GM19397 (cell line): ENCODE measurements around the gene ARHGAP26.

Source experiments
- ATAC-seq: cut with Tn5 transposase; IDR thresholded peaks from one replicate; pipeline ENCODE4 v1.9.1; 2021; ENCODE audit warnings: mild to moderate bottlenecking, moderate library complexity; ENCODE audit not compliant: unreplicated experiment

ARHGAP26 gene

DNA sequence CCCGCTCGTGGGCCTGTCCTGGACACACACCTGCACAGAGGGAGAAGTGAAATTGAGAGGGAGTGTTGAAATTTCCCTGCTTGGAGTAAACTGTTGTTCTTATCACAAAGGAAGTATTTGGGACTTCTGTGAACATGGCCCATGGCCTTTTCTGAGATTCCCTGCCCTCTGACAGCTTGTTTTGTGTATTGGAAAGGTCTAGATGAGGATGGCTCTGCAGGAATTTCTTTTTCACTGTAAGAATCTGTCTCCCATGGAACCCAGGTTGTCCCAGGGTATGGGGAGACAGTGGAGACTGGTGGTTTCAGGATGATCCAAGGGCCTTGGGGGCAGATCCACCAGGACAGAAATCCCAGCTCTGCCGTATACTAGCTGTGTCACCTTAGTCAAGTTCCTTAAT is 121.8 kb downstream of the ARHGAP26 start:
- ATAC-seq, result no peak

DNA sequence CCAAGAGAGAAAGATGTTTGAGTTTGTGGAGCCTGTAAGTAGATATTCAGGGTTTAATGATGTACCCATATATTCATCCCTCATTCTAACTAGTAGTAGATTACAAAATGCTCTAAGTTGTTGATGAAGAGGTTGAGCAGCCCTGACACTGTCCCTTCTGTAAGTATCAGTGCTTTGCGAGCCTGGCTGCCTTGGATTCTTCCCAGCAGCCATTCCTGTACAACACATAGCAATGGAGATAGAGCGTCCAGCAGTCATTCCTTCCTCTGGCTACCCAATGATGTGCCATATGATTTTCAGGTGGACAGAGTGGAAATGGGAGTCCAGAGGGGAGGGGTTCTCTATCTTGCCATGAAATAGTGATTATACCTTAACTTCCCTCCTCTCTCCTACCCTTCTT is 124.1 kb downstream of the ARHGAP26 start:
- no peak for ATAC-seq

DNA sequence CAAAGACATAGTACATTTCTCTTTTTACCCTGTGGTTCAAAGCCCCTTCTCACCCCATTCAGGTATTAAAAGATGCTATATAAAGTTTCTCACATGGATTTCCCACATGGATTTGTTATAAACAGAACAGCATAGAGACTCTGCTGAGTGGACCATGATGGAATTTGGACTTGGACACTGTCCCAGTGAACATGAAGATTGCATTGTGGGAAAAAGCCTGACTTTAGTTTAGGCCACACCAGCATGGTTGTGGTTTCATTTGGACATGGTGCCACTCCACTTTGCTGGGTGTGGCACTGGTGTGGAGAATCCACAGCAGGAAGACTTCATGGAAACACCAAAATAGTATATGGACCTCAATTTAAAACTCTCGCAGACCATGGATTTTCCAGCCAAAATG is 124.6 kb downstream of the ARHGAP26 start:
- no peak for ATAC-seq

GRCh38 chr5:142896325-142897007 is 126.3 kb downstream of the ARHGAP26 start:
- ATAC-seq, result no peak

DNA sequence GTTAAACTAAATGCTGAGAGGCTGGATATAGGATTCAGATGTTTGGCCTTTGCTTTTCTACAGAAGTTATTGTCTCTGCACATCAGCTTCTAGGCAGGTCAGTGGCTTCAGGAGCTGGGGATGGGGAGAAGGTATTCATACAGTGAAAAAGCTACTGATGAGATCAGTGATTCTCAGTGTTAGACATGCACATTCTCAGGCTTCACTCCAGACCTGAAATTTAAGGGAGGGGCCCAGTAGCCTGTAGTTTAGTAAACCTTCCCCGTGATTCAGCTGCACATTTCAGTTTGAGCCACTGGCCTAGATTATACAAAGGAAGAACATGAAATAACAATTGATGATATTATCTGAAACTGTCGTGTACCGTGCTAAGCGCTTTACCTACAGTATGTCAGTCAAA is 127.2 kb downstream of the ARHGAP26 start:
- ATAC-seq, result no peak

GRCh38 chr5:142900927-142901326 is 130.8 kb downstream of the ARHGAP26 start:
- no peak for ATAC-seq

GRCh38 chr5:142901476-142902185 is 131.5 kb downstream of the ARHGAP26 start:
- no peak for ATAC-seq

GRCh38 chr5:142902186-142902965 is 132.2 kb downstream of the ARHGAP26 start:
- no peak for ATAC-seq

GRCh38 chr5:142904416-142904815 is 134.2 kb downstream of the ARHGAP26 start:
- ATAC-seq, result no peak

GRCh38 chr5:142905348-142905747 is 135.2 kb downstream of the ARHGAP26 start:
- ATAC-seq, result no peak

DNA sequence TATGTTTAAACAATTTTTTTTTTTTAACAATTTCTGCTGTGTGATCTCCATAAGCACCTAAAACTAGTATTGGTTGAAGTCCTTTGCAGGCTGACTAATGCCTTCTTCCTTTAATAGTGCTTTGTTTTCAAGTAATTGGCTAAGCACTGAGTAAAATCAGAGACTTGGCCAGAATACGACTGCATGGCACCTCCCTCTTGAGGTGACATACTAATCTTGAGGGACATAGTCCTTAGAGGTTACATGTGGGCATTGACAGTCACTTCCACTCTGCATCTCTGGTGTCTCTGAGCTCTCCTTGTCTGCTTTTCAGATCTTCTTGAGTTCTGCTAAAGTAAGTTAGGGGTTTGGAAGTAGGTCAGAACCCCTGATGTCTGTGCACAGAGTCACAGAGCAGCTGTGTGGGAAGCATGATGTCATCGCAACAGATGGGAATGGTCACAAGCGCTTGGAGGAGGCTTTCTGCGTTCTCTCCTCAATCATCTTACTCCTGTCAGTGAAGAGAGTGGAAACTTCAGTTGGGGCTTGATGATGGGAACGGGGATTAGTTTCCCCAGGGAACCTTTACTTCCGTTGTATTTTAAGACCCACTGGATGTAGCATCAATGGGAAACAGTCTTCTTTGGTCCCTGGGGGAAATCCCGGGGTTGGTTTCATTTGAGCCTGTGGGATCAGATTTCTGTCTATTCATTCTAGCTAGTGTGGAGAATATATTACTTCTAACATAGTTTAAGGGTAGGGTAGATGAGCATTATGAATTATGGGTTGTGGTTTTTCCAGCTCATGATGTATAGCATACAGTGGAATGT is 136.9 kb downstream of the ARHGAP26 start:
- no peak for ATAC-seq

DNA sequence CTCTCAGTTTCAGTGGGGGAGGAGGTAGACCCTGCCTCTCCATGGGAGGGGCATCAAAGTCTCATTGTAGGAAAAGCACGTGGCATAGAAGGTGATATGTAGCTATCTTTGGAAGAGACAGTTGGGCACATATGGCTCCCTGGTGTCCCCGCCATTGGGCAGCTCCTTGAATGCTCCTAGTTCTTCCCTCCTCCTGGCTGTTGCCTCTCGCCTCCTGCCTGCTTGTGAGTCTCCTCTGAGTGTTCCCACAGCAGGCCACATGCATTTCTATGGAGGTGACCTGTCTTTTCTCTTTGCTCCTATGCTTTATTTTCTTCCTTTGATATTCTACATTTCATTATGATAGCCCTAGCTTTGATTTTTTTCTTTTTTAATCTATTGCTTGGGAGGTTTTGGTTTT is 138.5 kb downstream of the ARHGAP26 start:
- no peak for ATAC-seq

DNA sequence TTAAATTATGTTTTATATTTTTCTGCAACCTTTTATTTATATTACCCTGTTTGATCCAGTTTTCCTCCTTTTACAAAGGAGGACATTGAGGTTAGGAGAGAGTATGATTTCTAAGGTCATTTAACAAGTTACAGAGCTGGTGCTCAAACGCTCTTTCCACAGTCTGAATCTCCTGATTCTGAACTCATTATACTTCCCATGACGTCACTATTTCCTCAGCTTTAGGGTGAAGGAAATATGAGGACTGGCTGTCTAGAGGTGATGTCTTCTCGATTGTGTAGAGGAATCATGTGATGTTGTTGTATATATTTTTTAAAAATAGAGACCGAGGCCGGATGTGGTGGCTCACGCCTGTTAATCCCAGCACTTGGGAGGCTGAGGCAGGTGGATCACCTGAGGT is 140.0 kb downstream of the ARHGAP26 start:
- ATAC-seq, result no peak

DNA sequence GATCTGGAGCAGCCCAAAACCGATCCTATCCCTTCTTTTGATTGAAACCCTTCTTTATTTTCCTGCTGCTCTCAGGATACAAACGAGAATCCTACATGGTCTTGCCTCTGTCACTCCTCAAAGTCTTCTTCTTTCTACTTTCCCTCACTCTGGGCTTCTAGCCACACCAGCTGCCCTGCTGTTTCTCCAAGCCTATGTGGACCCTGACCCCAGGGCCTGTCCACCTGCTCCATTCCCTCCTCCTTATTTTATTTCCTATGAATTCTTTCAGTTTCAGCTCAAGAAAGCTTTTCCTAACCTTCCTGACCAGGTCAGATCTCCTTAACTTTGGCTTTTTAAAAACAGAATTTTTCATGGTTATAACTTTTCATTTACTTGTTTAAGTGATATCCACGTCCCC is 141.0 kb downstream of the ARHGAP26 start:
- ATAC-seq, result no peak

GRCh38 chr5:142911775-142912174 is 141.6 kb downstream of the ARHGAP26 start:
- ATAC-seq, result no peak

- ATAC-seq, result no peak
These were observed 143.7 kb downstream of the ARHGAP26 start for GRCh38 chr5:142913728-142914338.

- no peak for ATAC-seq
These were observed 144.9 kb downstream of the ARHGAP26 start for GRCh38 chr5:142915038-142915437.

- ATAC-seq, result no peak
These were observed 145.7 kb downstream of the ARHGAP26 start for GRCh38 chr5:142915813-142916424.

- ATAC-seq, result no peak
These were observed 148.9 kb downstream of the ARHGAP26 start for GRCh38 chr5:142918959-142919635.
